Central memory CD4-positive, alpha-beta T cell (primary cell): ENCODE measurements around the gene AGO4.
"Not testable (repeated sequence)": the region's sequence is repeated elsewhere in the genome, so short reads cannot be mapped to it uniquely, and the experiment has no call there.

Source experiments
- DNase-seq: peaks from one replicate; pipeline ENCODE4 v3.0.0; 2022

AGO4 gene

DNA sequence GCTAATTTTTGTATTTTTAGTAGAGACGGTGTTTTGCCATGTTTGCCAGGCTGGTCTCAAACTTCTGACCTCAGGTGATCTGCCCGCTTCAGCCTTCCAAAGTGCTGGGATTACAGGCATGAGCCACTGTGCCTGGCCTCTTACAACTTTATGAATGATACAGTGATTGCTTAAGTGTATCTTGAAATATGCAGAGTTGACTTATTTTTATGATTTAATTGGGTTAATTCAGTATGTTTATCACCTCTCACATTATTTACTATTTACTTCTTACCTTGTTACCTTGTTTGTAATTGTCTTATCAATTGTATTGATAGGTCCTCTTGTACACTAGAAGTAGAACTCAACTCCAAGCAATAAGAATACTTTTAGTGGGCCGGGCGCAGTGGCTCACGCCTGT lies 4.9 kb downstream of the AGO4 start:
- DNase-seq = not testable (repeated sequence)

DNA sequence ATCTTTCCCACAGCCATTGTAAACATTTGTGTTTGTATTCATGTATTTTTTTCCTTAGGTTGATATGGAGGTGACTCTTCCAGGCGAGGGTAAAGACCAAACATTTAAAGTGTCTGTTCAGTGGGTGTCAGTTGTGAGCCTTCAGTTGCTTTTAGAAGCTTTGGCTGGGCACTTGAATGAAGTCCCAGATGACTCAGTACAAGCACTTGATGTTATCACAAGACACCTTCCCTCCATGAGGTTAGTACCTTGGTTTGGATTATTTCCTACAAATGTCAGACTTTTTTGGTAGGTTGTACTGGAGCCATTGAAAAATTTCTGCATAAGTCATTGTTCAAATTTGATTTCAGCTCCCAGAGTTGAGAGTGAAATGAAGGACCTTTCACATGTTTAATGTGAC lies 17.4 kb downstream of the AGO4 start:
- DNase-seq = no peak

DNA sequence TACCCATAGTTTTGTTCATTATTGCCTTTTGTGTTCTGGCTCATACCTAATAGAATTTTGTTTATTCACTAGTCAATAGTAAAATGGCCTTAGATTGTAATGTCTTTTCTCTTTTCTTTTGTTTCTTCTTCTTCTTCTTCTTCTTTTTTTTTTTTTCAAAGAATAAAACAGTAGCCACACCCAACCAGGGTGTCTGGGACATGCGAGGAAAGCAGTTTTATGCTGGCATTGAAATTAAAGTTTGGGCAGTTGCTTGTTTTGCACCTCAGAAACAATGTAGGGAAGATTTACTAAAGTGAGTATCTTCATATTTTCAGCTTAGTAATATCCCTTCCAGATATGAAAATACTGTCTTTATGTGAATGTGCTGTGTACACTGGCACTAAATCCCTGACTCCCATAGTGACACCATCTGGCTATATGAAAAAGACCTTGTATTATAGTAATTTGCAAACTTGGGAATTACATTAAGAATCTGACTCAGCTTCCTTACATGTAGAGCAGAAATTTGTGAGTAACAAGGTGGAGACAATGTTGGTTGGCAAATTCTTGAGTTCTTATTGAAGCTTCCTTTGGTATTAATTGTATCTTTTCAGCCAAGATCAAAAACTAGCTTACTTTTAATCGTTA lies 24.6 kb downstream of the AGO4 start:
- no peak for DNase-seq

DNA sequence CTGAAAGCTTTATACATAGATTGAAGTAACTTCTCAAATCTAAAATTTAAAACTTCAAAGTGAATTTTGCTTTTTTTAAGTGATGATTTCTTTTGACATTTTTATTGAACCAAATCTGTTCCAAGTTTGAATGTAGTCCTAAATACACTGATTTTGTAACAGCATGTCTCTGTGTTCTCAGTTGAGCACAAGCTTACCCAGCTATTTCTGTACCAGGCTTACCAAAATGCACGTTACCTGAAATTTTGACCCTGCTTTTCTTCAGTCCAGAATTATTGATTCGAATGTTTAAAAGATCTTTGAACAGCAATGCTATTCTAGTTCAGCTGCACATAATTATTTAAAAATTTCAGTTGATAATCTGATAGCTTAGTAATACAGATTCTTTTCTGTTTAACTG lies 25.6 kb downstream of the AGO4 start:
- DNase-seq = no peak

DNA sequence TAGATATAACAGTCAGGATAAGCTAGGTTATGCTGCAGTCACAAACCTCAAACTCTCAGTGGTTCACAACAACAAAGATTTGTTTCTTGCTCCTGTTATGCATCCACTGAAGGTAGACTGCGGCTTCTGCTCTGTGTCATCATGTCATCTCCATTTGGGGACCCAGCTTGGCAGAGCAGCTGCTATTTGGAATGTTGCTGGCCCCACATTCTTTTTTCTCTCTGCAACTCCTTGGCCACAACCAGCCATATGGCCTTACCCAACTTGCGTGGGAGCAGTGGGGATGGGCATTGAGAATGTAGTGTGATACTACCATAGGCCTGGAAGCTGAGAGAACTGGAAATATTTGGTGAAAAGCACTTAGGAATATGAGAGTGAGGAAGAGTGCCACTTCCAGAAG lies 26.4 kb downstream of the AGO4 start:
- DNase-seq = no peak

DNA sequence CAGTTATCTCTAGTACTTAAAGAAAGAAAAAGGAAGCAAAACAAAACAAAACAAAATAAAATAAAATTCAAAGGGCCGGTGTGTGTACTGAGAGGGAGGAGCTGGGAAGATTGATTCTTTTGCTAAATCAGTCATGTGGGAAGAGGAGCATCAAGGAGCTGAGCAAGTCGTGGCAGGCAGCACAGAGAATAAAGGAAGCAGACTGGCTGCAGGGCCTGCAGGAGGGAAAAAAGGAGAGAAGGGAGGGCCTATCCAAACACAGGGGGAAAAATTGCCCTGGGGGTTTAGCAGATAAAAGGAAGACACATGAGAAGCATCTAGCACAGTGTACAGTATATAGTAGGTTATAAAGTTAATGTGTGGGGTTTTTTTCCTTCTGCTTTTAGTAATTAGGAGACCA lies 27.6 kb downstream of the AGO4 start:
- DNase-seq = no peak

DNA sequence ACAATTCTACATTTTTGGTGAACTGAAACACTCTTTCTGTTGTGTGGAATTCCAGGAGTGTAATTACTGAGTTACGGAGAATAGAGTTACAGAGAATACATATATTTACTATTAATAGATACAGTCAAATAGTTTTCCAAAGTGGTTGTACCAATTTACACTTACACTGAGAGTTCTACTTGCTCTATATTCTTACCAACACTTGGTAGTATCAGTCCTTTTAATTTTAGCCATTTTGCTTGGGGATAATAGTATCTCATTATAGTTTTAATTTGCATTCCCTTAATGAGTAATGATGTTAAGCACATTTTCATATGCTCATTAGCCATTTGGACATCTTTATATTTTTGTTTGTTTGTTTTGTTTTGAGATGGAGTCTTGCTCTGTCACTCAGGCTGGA lies 28.9 kb downstream of the AGO4 start:
- DNase-seq = no peak

DNA sequence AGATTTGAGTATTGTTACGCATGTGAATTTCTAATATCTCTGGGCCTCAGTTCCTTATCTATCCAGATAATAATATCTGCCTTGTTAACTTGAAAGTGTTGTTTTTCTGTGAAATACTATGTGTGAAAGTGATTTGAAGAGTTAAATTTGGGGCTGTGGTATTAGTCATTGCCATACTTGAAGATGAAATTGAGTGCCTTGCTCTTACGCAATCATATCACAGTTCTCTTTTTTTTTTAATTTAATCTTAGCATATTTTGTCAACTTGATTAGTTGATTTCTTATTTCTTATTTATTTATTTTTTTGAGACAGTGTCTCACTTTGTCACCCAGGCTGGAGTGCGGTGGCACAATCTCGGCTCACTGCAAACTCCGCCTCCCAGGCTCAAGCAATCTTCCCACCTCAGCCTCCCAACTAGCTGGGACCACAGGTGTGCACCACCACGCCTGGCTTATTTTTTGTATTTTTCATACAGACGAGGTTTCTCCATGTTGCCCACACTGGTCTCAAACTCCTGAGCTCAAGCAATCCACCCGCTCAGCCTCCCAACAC lies 31.0 kb downstream of the AGO4 start:
- no peak for DNase-seq

DNA sequence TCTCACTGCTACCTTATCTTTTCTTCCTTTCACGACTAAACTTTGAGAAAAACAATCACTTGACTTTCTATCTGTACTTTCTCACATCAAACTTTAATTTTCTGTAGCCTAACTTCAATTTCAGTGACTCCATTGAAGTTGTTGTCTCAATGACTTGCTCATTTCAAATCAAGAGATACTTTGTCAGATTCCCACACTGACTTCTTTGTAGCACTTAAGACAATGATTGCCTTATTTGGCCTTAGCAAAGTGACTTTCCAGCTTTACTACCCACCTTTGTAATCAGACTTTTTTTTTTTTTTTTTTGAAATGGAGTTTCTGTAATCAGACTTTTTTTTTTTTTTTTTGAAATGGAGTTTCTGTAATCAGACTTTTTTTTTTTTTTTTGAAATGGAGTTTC lies 37.0 kb downstream of the AGO4 start:
- no peak for DNase-seq

DNA sequence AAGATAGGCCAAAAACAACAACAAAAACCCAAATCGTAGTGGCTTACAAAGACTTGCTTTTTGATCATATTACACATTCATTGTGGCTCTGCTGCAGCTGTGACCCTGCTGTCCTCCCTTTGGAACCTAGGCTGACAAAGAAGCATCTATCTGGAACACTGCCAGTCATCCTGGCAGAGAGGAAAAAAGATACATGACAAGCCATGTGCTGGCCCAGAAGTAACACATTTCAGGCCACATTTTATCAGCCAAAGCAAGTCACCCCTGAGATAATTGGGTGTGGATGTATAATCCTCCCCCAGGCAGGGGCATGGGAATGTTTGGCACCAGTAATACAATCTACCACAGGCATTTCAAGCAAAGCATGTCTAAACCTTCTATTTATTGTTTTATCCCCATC lies 38.0 kb downstream of the AGO4 start:
- no peak for DNase-seq

DNA sequence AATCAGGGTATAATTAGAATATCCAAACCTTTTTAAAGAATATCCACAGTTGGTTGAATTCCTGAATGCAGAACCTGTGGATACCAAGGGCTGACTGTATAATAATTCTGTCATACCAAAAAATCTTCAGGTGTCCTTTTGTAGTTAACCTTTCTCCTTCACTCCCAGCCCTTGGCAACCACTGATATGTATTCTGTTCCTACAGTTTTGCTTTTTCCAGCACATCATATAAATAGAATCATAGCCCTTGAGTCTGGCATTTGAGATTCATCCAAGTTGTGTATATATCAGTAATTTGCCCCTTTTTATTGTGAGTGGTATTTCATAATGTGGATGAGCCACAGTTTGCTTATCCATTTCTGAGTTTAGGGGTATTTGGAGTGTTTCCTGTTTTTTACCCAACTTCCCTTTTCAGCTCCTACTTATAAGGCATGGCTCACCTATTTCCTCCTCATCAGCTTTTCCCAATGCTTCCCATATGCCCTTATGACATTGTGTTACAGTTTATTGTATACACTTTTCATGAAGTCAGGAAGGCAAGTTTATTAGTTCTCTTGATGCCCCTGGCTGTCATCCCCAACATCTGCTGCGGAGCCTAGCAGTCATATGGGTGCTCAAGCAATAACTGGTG lies 40.2 kb downstream of the AGO4 start:
- no peak for DNase-seq

DNA sequence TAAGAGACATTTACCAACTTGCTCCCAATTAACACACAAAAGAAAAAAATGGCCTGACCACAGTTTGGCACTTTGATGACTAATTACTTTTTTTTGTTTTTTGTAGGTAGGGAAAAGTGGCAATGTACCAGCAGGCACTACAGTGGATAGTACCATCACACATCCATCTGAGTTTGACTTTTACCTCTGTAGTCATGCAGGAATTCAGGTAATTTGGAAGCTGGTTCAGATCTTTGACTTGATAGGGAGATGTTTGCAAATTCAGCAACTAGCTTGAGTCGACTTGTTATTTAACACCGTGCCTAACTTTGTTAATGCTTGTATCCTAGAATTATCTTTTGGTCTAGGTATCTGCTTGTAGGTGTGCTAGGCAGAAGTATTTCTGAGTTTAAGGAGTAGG lies 42.2 kb downstream of the AGO4 start:
- DNase-seq = no peak

DNA sequence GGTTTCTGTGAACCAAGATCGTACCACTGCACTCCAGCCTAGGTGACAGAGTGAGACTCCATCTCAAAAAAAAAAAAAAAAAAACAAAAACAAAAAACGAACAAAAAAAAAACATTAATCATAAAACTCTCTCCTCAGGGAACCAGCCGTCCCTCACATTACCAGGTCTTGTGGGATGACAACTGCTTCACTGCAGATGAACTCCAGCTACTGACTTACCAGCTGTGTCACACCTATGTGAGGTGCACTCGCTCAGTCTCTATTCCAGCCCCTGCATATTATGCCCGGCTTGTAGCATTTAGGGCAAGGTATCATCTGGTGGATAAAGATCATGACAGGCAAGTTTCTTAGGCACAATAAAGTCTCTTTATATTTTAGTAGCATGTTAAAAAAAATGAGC lies 42.9 kb downstream of the AGO4 start:
- no peak for DNase-seq

DNA sequence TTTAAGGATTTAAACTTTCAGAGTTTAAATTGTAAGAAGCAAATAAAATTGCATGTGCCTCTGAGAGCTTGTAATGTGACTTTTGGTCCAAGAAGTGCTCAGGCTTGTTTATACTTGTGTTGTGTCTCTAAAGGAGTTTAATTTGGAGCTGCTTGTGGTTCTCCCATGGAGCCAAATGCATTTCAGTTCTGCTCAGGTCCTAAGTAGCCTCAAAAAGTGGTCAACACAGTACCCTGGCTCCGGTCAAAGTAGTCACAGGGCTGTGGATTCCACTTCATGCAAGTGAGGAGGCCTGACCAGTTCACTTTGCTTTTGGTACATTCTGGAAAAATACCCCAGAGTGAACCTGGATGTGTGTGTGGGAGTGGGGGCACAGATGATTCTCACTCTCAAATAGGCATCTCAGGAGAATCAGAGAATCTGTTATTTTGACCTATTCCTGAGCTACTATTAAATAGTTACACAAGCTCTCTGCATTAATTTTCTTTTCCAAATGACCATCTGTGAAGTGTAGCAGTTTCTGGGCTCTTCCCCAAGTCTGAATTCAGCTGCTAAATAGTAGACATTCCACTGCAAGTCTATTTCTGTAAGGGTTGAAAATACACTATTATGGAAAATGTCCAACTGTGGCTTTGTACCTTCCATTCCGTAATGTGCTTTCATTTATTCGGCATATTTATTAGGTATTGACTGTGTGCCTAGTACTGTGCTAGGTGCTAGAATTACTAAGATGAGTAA lies 43.5 kb downstream of the AGO4 start:
- no peak for DNase-seq

DNA sequence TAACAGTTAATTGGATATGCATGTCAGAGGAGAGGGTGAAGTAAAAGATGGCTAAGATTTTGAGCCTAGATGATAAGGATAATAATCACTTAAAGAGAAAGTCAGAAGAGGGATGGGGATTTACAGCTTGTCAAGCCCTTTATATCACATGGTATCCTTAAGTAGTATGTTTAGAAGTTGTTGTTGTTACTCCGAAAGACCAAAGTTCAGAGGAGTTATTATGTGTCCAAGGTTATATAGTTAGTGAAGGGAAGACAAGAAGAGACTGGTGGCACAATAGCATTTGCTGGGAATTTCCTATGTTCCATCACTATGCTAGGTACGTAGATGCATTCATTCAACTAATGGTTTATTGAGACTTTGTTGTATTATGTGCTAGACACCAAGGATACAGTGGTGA lies 44.4 kb downstream of the AGO4 start:
- DNase-seq = no peak

DNA sequence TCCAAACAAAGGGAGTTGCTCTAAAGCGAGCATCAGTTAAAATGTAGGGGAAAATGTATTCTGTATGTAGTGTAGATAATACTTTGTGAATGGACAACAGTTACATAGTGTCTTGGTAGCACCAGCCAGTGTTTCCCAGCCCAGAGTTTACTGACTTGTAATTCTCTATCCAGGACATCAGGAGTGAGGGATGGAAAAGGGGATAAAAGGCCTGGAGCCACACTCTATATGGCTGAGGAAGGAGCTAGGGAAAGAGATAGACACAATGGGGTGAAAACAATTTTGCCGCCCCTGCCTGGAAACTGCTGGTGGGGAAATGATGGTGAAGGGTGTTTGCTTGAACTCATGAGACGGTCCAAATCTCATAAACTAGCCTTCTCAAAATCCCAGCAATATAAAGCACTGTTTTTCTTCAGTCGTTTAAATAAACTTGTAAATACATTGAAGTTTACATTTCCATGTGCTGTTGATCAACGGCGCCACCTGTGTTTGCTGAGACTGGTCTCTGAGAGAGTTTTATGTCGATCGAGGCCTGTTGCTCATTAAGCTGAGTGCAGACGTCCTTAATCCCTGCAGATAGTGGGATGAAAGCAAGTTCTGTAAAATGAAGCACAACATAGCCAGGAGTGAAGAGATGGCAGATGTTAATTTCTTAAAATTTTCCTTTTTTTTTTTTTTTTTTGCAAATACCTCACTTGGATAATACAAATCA lies 47.3 kb downstream of the AGO4 start:
- no peak for DNase-seq

DNA sequence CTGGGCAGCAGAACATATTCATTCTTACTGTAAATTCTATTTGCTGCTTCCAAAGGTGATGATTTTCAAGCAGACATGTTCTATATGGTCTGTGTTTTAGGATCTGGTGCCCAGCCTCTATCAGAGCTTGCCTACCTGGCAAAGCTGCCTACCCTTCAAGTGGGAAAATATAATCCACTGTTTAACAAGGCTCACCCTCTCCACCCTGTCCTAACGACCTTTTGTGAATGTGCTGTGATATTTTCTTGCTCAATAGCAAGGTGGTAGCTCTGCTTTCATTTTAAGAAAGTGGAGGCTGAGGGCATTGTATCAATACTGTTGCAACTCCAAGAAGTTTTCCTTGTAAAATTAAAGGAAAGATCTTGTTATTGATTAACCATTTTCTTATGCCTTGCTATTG lies 49.1 kb downstream of the AGO4 start:
- DNase-seq = no peak

DNA sequence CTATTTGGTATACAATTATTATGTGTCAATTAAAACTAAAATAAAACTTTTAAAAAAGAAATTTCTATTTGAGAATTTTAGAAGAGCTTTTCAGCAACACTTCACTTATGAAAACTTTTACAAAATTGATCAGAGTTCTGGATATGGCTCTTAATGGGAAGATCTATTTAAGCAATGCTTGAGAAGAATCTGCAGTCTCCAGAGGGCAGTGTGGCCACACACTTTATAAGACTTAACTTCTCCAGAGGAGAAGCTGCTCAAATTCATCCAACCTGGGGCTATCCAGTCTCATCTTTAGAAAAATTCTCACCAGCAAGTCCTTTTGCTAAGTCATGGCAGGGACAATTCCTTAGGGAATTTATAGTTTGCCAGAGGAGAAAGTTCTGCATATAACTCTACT lies 50.0 kb downstream of the AGO4 start:
- DNase-seq = no peak

DNA sequence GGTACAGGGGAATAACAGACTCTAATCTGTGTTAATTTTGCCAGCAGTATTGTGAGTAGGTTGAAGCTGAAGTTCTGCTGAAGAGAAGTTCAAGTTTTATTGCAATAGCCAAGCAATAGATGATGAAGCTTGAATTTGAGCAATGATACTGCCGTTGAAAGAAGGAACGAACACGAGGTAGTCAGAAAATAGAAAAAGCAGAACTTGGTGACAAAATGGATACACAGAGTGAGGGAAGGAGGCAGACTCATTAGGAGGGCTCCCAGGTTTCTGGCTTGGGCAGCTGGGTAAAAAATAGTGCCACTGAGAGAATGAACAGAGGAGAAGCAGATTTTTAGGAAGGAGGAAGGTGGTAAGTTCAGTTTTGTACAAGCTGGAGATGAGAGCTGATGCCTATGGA lies 52.9 kb downstream of the AGO4 start:
- no peak for DNase-seq

DNA sequence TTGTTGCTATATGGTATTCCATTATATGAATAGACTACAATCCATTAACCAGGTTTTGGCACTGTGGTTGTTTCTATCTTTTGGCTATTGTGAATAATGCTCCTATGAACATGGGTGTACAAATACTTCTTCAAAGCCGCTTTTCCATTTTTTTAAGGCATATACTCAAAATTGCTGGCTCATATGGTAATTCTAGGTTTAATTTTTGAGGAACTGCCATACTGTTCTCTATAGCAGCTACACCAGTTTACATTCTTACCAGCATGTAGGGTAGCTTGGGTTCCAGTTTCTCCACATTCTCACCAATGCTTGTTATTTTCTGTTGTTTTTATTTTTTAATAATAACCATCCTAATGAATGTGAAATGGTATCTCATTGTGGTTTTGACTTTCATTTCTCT lies 55.3 kb downstream of the AGO4 start:
- no peak for DNase-seq

DNA sequence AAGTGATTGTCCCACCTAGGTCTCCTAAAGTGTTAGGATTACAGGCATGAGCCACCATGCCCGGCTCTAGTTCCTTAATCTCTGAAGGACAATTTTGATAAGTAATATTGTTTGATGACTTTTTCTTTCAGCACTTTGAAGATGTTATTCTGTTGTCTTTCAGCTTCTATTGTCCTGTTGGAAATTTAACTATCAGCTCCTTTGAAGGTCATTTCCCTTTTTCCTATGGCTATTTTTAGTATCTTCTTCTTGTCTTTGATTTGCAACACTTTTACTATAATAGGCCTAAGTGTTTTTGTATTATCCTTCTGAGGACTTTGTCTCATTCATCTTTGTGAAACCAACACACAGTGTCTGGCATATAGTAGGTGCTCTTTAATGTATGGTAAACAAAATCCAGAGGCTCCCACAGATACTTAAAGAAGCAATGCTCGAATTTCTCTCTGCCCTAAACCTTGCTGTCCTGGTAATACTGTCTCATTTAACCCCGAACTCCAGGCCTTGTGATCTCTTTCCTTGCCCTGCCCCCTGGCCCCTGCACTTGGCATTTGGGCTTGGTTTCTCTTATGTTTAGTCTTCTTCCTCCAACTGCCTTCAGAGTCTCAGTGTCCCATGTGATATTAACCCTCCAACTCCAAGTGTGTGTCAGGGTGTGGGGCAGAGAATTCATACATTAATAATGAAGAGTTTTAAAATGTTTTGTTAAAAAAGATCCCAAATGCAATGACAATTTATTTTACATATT lies 56.2 kb downstream of the AGO4 start:
- no peak for DNase-seq

DNA sequence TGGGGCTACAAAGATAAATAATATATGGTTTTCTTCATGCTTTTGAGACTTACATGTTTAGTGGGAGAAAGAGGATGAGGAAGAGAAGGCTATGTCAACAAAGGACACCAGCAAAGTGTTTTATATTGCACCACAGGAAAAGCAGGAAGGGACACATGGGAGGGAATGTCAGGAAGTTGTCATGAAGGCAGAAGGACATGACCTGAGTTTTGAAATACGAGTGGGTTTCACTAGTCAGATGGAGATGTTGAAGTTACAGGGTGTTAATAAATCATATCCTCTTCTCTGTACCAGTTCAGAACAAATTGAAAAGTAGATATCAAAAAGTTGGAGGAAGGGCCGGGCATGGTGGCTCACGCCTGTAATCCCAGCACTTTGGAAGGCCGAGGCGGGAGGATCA lies 57.0 kb downstream of the AGO4 start:
- no peak for DNase-seq

DNA sequence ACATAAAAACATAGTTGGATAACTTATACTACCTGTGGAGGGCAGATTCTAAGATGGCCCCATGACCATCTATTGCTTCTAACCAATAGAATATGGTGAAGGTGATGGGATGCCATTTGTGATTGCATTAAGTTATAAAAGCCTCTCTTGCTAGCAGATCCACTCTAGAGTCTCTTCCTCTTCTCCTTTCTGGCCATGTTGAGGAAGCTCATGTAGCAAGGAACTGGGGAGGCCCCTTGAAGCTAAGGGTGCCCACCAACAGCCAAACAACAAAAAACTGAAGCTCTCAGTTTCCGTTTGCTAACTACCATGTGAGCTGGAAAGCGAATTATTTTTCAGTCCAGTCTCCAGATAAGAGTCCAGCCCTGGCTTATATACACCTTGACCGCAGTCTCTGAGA lies 59.2 kb downstream of the AGO4 start:
- DNase-seq = no peak
